Measurements from ENCODE around the gene PI4KA.

- no peak for TF ChIP-seq POLR2A (IDR thresholded peaks at IDR 0.05; ENCODE audit: low read length)
- no peak for TF ChIP-seq GATA1 (IDR thresholded peaks at IDR 0.05; ENCODE audit: low read depth, low read length)
These were observed 42.1 kb downstream of the PI4KA start for GRCh38 chr22:20816559-20816958.
